ENCODE measurements around the gene OVCH1.

Gene OVCH1, protein sequence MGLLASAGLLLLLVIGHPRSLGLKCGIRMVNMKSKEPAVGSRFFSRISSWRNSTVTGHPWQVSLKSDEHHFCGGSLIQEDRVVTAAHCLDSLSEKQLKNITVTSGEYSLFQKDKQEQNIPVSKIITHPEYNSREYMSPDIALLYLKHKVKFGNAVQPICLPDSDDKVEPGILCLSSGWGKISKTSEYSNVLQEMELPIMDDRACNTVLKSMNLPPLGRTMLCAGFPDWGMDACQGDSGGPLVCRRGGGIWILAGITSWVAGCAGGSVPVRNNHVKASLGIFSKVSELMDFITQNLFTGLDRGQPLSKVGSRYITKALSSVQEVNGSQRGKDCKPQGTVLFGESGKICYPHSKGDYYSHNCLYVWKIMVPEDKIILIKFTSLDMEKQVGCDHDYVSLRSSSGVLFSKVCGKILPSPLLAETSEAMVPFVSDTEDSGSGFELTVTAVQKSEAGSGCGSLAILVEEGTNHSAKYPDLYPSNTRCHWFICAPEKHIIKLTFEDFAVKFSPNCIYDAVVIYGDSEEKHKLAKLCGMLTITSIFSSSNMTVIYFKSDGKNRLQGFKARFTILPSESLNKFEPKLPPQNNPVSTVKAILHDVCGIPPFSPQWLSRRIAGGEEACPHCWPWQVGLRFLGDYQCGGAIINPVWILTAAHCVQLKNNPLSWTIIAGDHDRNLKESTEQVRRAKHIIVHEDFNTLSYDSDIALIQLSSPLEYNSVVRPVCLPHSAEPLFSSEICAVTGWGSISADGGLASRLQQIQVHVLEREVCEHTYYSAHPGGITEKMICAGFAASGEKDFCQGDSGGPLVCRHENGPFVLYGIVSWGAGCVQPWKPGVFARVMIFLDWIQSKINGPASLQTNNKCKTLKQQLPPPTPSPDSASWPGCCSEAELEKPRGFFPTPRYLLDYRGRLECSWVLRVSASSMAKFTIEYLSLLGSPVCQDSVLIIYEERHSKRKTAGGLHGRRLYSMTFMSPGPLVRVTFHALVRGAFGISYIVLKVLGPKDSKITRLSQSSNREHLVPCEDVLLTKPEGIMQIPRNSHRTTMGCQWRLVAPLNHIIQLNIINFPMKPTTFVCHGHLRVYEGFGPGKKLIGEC

DNA sequence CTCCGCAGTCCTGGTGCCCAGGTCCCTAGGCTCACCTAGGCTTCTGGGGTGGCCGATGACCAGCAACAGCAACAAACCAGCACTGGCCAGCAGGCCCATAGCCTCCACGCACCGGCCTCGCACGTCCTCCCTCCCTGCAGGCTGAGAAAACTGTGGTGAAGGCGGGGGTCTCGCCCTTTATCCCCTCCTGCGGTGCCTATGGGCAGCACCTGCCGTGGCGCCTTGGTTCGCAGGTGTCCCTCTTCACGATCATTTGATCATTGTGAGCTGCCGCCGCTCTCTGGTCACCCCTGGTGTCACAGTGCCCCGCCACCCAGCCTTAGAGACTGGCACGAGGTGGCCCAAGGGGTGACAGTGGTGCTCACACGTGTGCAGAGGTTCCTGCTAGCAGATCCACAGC, at the start of gene OVCH1:
Gene OVCH1 (minus strand): TSS at position 99 of the 400 bp plus-strand sequence. CDS start 0 bp downstream, at position 99.
- no peak for DNase-seq

DNA sequence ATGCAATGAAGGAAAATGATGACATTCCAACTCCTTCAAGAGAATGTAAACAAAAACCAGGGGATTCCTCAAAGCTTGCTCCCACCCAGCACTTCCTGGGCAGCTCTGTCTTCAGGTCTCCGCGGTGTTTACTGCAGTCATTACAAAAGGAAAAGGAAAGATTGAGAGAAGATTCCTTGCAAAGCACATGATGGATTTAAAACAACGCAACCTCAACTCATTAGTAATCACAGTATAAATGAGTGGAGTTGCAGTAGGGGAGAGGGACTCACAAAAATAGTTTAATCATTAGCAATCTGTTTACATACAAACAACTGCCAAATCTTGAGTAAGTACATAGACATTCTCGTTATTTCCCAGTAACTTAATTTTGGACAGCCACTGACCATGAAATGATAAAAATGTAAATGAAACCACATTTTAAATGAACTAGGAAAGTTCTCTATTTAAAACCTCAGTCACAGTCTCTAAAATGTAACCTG, 49.7 kb upstream of the OVCH1 start:
- DNase-seq, result no peak

DNA sequence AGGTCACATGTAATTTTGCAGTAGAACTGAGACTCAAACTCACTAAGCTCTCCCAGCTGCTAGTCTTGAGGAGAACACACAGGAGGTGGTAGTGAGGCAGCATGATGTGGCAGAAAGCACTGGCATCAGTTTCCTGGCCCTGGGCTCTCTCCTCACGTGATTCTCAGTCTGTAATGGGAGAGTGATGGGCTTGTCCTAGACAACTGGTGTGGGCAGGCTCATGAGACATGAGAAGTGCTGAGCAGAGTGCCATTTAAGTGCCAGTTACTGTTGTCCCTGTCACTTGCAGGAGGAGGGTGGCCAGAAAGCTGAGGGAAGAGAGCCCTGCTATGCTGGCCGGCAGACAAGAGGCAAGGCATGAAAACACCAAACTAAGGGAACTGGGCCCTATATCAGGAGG, 48.5 kb upstream of the OVCH1 start:
- no peak for DNase-seq

DNA sequence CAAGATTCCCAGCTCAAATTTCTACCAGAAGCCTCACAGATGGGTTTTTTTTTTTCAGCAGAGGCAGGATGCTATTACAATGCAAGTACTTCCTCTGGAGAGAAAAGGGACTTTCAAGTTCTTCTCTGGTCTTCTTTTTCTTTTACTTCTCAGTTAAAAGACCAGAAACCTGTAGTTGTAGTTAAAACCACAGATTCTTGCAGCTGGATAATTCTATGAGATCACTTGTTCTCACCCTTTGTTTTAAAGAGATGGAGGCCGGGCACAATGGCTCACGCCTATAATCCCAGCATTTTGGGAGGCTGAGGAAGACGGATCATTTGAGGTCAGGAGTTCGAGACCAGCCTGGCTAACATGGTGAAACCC, 47.6 kb upstream of the OVCH1 start:
- no peak for DNase-seq

DNA sequence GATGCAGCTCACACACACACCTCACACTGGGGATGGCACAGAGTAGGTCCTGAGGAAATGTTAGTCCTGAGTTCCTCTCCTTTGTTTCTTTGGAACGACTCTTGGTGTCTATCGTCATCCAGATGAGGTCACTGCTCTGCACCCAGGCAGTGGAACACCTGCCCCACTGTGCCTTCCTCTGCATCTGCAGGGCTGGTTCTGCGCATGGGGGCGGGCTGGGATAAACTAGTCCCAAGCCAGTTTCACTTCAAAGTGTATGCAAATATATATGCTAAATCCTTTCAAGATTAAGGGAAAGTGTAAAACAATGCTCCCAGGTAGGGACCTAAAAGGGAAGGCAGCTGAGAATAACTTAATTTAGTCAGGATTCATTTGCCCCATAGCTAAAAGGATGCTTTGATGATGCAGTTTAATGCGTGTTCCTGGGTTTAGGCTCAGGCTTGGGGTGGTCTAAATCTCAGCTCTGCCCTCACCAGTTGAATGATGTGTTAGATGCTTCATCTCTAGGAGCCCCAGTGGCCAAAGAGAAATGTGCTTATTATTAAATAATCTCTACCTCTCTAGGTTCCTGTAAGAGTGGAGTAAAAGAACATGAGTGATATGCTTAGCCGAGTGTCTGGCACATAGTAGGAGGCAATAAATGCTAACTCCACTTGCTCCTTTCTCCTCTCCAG, 47.1 kb upstream of the OVCH1 start:
- DNase-seq, result no peak

DNA sequence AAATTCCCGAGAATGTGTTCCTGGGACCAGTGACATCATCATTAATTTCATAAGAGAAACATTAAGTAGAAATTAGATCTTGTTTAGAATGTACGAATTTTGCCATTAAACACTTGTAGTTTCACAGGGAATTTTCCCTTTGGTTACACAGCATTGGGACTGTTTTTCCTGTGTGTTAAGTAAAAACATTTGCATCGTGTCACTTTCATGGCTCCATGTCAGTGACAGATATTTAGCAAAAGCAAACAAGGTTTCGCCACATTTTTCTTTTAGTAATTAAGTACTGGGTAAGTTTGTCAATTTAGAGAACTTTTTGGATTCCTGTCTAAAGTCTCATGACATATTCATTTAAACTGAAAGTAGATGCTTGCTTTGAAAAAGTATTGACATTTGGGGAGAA, 45.5 kb upstream of the OVCH1 start:
- DNase-seq, result no peak

DNA sequence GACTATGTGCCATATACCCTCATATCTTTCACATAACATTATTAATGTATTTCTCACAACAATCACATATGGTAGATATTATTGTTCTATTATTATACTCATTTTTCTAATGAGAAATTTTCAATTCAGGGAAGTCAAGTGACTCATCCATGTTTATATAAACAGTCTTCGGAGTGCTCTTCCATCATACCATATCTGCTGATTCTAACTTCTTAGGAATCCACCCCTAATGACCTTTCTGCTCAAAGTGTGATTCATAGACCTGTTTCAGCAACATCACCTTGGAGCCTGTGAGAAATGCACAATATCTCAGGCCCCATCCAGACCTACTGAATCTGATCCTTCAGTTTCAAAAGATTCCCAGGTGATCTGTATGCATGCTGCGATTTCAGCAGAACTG, 39.8 kb upstream of the OVCH1 start:
- DNase-seq, result no peak

DNA sequence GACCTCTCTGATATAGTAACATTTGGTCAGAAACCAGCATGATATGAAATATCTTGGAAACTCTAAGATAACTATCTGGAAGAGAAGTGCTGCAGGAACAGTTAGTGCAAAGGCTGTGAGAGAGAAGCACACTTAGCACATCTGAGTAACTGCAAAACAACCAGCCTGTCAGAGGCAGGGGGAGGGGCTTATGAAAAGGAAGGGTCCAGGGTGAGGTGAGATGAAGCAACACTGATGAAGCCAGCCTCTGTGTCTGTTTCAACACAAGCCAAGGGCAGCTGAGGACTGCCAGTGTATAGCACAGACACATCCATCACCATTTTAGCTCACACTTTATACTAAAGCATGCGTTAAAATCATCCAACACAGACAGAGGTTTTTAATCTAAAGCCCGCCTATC, 37.4 kb upstream of the OVCH1 start:
- DNase-seq, result no peak

DNA sequence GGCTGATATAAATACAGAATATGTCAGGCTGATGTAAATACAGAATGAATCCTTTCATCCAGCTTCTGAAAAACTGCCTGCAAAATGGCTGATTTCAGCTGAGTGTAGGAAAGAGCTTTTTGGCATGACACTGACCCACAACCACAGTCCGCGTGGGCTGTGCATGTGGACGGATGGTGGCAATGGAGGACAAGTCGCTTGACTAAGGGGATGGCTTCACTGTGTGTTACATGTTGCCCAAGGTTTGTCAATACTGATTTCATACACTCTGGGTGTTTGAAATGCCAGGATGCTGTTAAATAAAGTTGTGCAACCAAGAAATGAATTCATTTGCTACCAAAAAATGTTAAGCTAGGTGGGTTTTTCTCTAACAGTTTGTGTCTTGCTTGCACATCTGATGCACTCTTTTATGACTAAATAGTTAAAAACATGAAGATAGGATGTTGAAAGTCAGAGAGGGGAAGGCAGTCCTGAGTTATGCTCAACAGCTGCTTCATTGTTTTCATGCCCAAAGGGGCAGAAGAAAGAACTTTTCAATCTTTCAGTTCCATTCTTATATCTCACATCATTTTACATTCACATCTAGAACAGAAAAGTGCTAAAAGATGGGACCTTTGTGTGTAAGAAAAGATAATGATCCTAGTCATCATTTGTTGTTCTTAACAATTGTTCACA, 36.5 kb upstream of the OVCH1 start:
- no peak for DNase-seq

DNA sequence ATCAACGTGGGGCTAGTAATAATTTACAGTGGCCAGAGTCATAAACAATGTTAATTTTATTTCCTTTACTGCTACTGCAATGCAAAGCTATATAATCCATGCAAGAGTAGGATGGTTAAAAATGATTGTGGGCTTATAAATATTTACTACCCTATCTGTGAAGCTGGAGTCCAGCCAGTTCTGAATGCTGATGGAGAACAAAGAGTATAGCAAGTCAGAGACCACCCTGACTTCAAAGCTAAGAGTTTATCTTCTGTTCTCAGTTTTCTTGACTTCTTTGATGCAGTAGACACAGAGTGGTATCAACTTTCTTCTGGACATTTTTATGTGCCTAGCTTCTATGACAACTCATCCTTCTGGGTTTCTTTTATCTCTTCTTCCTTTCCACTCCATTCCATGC, 34.0 kb upstream of the OVCH1 start:
- no peak for DNase-seq

DNA sequence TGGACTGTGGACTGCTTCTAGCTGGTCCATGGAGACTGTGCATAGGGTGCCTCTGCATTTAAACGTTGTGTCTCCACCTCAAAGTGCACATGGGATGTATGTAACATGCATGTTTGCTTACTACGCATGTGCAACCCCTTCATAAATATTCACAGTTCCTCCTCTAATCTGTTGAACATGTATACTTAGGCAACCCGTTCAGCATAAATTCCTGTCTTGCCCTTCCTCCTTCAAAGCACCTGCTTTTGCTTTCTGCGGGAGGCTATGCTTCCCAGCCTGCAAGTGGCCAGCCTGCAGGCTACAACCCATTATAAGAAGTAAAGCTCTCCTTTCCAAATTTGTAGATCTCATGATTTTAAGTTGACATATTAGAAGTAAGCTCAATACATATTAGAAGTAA, 33.0 kb upstream of the OVCH1 start:
- DNase-seq, result no peak

DNA sequence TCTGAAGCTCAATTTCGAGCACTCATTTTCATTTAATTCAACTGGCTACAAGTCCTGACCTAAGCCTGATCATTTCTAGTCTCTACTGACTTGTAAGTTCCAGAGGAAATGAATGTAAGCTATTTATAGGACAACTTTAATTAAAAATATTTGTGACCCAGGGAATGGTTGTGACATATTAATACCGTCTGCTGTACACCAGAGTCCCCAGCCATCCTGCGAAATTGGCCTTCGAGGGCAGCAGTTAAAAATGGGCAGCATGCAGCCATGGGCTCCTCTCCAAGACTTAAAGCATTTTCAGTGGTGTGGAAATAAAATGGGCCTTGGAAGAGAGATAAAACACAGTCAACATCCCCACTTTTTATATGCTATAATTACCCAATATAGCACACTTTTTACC, 30.7 kb upstream of the OVCH1 start:
- no peak for DNase-seq

DNA sequence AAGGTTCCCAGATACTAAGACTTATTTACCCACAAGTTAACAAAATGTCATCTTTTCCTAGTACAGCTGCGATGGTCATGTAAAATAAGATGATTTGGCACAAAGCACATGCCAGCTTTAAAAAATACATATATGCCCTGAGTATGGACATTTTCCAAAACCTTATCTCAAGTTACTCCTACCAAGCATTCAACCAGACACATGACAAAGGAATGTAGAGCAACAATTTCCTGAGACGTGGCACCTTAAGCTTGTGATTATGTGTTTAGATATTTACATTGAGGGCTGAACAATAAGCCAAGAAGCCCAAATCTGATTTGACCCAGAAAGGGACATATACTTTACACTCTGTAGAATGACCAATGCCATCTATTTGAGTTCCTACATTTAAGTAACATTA, 24.5 kb upstream of the OVCH1 start:
- DNase-seq, result no peak

DNA sequence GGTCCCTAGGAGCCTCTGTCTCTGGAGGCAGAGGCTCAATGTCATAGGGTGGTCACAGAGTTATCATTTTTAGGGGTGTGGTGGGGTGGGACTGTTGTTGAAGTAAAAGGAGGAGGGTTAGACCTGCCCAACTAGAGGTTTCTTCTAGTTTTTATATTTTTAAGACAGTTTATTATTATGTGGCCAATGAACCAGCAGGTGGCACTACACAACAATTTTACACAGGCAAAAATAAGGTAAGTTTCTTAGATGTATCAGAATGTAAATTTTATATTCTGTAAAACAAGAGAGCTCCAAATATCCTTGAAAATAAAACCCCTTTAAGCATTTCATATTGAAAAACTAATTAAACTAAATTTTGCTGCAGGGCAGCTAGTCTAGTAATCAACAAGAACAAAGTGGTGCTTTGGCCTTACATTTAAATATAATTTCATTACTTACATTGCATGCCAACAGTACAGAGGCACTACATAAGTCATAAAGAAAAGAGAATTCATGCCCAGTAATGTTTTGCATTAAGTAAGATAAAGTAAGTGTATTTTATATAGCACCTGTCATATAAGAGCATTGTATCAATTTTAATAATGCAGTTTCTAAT, 22.2 kb upstream of the OVCH1 start:
- peak; percentile 24 for DNase-seq

DNA sequence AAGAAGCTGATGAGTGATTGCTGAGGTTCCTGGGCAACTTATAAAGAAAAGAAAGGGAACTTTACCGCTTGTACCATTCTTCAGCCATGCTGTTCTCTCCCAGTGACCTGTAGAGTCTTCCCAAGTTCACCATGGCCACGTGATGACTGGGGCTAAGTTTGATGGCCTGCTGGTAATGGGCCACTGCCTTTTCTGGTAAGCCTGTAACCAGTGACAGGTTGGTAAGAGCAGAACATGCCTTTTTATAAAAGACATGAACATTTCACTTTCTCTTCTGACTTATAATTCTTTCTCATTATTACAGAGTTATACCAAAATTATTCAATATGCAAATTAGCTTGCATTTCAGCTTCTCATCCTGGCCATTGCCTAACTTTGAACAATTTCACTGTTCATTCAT, 20.9 kb upstream of the OVCH1 start:
- no peak for DNase-seq

DNA sequence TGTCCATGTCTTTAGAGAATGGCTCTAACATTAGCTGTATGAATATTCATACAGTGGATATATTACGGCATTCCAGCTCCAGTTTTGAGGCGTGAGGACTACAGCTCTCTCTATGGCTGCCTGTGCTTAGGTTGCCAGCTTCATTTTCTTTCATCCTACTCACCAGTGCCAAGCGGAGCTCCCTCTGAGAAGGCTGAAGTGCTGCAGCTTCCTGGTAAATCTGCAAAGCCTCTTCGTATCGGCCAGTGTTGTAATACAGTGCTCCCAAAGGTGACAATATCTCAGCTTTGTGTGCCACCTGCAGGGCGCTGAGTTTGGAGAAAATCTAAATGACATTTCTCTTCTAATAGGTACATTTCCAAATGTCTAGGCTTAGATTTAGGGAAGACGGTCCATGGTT, 19.8 kb upstream of the OVCH1 start:
- no peak for DNase-seq

DNA sequence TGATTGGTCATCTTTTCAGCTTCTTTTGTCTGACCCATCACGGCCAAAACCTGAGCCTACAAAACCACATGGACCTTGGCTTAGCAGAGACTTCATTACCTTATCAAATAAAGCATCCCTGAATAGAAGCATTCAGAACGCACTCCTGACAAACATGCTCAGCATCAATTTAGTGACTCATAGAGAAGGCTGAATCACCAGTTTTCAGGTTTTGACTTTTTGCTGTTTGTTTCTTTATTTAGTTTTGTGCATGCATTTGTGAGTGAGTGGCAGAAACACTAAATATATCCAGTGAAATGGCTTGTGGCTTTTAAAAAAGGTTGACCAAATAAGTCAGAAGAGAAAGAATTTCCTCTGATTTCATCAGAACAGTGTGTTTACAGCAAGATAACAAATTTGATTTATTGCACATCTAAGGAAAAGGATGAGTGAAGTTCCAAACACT, 19.0 kb upstream of the OVCH1 start:
- DNase-seq, result no peak

DNA sequence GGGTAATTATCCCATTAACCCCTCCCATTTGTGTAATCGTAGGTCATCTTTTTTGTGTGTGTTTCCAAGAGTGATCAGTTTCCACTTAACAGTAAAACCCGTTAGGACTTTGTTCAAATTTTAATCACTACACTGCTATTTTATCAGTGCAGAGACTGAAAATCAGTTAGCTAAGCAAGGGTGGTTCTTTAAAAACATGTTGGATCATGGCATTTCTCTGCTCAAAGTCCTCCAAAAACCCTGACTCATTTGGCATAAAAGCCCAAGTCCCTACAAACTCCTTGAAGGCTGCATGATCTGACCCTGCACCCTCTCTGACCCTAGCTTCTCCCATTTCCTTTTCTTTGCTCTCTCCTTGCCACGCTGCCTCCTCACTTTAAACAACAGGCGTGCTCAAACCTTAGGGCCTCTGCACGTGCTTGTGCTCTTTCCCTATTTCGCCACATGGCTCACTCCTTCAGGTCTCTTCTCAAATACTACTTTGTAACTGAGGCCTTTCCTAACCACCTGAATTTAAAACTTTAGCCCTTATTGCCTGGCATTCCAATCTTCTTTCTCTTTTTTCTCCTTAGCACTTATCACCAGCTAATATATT, 13.2 kb upstream of the OVCH1 start:
- DNase-seq, result peak; percentile 6

DNA sequence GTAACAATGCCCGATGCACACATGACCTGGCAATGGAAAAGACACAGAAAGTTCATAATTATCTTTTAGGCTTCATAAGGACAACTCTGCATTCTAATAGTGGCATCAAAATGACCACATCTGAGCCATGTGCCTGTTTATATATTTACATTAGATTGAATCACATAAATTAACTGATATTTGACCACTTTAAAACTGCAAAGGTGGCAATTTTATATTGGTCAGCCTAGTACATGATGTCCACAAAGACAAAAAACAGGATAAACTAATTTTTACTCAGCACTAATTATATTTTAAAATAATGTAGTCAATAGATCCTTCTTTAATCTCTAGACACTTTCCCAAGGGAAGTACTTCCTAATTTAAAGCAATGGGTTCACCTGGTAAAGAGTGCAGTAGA, 12.0 kb upstream of the OVCH1 start:
- no peak for DNase-seq

DNA sequence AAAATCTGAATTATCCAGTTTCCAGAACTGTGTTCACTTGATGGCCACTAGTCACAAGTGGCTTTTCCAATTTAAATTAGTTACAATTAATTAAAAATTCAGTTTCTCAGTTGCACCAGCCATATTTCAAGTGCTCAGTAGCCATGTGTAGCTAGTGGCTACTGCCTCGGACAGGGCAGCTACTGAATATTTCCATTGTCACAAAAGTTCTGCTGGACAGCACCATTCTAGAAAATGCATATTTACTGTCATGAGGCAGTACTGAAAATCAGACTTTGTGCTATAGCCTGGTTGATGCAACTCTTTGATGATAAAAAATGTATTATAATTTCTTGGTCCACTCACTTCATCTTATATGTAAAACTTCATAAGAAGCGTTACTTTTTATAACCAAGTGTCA, 11.5 kb upstream of the OVCH1 start:
- DNase-seq, result no peak

DNA sequence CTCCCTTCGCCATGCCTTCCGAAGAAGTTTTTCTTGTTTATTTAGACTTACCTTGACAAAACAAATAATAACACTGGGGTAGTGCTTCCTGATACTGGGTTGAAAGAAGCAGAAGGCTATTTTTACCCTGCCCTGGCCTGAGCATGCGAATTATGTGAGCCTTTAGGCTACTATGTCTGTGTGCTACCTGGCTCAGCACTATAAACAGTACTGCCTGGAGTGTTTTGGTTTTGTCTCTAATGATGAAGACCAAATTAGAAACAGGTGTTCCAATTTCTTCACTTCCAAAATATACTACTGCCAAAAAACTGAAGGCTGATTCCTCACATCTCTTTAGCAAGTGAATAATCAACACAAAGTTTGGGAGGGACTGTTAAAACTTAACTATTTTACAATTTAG, 7.6 kb upstream of the OVCH1 start:
- no peak for DNase-seq

DNA sequence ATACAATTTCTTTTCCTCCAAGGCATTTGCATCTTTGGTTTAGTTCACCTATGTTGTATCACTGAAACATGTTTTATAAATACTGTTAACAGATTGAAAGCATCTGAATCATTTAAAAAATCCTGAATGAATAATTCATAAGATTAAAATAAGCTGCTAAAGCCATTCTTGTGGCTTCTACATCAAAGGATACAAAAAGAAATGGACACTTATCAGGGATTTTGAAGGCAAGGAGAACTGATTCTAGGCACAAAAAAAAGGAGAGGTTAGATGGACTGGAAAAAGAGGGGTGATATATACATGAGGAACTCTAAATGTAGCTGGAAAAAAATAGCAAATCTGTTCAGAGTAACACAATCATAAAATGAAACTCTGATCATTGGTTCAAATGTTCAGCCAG, 5.8 kb upstream of the OVCH1 start:
- no peak for DNase-seq
